HG03159 (cell line): ENCODE measurements around the gene ADK.
"Not testable (repeated sequence)": the region's sequence is repeated elsewhere in the genome, so short reads cannot be mapped to it uniquely, and the experiment has no call there.

ENCODE experiments used
- ATAC-seq: cut with Tn5 transposase; IDR thresholded peaks from one replicate; pipeline ENCODE4 v1.9.1; 2021; ENCODE audit warnings: mild to moderate bottlenecking, moderate library complexity; ENCODE audit not compliant: unreplicated experiment

ADK gene

DNA sequence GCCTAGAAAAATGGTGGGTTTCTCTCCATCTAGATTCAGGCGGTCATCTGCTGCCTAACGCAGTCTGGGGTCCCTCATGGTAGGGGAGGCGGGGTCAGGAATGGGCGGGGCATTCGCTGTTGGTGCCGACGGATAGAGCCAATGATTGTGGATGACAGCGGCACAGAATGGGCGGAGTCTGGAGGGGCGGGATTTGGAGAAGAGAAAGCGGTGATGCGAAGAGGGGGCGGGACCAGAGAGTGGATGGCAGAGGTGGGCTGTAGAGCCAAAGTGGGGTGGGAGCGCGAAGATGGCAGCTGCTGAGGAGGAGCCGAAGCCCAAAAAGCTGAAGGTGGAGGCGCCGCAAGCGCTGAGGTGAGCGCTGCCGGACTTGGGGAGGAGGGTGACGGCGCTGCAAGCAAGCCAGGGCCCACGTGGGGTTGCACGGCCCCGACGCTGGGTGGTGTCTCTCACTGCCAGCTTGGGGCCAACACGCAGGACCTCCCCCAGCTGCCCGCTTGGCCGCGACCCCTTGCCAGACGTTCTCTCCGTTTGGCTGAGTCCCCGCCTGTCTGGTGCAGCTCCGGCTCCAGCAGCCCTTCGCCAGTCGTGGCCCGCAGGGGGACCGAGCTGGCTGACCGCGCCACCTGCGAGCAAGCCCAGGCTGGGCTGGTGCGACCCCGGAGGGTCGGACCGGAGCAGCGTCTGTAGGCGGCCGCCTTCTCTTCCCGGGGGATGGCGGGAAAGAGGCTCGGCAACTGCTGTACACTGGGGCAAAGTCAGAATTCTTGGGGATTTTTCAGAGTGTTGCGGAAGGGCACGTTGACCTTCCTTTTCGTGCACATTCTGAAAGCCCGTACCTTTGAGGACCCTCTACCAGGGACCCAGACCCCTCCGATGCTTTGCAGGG lies at the start of gene ADK:
Gene ADK, plus strand, starts transcription at position 232 of the 889 bp plus-strand sequence. Its CDS starts 58 bp downstream, at position 290.
- peak; percentile 77 for ATAC-seq

DNA sequence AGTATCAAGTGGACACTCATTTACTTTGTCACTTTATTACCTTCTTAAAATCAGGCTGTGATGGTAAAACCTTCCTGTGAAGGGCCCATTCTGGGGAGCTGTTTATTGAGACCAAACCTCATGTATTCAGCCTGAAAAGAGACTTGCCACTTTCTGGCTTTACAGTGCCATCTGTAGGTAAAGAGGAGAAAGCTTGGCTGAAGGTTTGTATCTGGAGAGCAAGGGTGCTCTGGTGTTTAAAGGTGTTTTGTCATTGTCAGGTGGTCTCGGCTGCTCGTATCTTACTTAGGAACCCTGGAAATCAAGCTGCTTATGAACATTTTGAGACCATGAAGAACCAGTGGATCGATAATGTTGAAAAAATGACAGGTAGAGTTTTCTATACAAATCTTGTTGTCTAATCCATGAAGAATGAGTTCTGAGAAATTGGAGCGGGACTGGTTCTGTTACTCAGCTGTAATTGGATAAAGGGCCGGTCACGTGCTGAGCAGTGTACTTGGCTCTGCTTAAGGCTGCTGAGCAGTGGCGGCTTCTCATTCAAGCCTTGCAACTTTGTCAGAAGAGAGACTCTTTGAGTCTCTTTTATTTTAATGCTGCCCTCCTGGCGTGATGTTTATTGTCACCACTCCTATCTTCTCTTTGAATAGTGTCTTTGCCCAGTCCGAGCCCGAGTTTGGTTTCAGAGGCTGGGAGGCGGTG lies 47.3 kb upstream of the ADK start:
- no peak for ATAC-seq

DNA sequence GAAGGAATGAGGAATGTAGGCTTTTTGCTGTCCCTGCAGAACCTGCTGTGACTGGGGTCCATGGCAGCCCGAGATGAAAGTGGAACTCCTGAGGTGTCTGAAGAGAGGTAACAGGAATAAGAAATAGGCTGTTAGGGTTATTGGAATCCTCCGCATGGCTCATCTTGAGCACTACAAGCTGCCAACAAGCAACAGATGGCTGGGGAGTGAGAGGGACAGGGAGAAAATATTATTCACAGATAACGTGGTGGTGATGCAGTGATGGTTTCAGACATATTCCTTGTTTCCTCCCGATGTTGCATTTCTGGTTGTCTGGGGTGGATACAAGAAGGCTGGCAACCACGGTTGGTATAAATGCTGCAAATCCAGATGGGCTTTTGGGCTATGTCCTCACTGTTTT lies 46.5 kb upstream of the ADK start:
- ATAC-seq: no peak

DNA sequence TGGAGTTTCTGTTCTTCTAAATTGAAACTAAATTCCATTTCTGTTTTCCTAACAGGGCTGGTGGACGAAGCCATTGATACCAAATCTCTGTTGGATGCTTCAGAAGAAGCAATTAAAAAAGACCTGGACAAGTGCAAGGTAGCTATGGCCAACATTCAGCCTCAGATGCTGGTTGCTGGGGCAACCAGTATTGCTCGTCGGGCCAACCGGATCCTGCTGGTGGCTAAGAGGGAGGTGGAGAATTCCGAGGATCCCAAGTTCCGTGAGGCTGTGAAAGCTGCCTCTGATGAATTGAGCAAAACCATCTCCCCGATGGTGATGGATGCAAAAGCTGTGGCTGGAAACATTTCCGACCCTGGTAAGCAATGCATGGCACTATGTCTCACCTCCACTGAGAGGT lies 46.0 kb upstream of the ADK start:
- ATAC-seq: no peak

DNA sequence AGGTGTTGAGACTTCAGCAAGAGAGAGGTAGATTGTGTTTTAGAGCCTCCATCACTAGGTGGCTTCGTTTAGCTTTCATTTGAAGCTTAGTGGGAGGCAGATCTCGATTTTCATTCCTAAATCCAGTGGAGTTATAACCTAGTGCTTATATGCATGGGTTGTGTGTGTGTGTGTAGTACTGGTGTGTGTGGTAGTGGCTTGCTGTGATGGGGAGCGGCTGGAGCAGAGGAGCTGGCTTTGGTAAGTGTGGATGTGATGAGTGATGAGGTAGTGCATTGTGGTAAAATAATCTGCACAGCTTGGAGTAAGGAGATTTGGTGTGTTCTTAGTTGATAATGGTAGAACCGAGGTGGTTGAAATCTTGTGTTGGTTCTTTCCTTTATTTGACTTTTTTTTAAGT lies 43.6 kb upstream of the ADK start:
- ATAC-seq: no peak

DNA sequence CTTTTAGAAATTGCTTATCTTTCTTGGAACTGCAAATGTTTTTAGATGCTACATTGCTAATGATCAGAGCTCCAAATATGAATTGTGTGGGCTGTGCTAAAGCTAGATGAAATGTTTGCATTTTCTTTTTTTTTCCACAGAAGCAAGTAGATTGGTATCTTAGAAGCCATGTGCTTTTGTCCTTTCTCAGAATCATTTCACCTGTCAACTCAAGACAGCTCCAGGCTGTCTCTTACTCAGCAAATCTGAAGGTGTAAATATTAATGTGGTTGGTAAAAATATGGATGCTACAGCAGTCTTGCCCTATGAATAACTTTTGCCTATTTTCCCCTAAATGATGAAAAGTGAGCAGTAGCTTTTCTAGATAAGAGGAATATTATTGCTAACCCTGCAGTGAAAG lies 41.6 kb upstream of the ADK start:
- no peak for ATAC-seq

DNA sequence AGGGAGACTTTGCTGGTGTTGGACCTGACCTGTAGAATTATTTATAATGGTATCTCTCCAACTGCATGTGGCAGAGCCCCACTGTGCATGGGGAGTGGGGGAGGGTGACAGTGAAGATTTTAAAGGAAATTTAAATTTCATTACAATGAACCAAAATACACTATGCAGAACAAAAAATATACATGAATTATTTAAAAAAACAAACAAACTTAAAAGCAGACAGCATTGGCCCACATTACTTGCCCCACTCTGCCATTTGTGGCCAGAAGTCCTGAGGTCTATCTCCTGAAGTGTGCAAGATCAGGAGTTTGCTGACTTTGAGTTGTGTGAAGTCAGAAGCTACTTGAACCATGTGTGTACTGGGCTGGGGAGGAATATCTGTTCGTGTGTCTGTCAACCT lies 40.9 kb upstream of the ADK start:
- no peak for ATAC-seq

DNA sequence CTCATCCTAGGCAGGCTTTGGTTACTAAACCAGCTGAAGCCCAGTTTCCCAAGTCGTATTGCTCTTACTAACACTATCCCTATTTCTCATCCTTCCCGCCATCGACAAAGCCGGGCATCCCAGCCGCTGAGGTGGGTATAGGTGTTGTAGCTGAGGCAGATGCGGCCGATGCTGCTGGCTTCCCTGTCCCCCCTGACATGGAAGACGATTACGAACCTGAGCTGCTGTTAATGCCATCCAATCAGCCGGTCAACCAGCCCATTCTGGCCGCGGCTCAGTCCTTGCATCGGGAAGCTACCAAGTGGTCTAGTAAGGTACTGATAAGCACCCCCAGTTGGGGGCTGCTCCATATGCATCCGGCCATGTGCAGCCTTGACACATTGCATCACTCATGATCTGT lies 39.2 kb upstream of the ADK start:
- no peak for ATAC-seq

DNA sequence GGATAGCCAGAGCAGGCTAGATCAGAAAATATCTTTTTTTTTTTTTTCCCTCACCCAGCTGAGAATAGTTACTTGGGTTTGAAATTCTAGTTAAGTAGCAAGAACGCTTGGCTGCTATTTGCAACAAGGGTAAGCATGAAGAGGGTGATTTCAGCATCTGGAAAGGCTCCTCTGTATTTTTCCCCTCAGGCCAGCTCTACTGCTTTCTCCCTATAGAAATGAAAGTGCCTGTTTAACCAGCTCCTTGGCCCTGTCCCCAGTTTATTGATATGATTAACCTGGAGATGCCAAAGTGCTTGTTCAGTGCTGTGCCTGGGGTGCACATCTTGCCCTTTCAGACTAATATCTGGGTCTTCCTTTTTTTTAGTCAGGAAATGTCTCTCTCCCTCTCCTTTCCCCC lies 37.5 kb upstream of the ADK start:
- ATAC-seq: no peak

DNA sequence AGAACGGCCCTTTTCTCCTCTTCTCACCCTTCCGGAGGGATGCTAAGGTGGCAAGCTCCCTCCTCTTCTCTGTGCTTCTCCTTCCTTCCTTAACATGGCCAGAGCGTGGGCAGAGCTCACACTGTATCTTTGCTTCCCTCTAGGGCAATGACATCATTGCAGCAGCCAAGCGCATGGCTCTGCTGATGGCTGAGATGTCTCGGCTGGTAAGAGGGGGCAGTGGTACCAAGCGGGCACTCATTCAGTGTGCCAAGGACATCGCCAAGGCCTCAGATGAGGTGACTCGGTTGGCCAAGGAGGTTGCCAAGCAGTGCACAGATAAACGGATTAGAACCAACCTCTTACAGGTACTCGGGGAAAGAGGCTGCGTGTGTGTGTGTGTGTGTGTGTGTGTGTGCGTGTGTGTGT lies 37.0 kb upstream of the ADK start:
- no peak for ATAC-seq

DNA sequence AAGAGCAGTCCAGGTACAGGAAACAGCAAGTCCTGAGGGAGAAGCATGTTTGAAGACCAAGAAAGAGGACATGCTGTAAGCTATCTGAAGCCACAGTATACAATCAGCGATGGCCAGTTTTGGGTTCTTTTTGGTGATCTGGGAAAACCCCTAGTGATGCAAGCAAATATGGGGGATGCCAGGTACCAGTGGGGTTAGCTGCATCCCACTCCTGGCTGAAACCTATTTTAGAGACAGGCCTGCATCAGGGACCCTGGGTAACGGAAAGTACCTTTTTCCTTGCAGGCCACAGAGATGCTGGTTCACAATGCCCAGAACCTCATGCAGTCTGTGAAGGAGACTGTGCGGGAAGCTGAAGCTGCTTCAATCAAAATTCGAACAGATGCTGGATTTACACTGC lies 33.3 kb upstream of the ADK start:
- ATAC-seq: no peak

DNA sequence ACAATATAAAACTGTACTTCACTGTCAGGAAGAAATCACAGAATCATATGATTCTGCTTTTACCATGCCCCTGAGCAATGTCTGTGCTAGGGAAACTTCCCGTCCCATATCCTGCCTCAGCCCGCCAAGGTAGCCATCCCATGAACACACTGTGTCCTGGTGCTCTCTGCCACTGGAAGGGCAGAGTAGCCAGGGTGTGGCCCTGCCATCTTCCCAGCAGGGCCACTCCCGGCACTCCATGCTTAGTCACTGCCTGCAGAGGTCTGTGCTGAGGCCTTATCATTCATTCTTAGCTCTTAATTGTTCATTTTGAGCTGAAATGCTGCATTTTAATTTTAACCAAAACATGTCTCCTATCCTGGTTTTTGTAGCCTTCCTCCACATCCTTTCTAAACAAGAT lies 32.2 kb upstream of the ADK start:
- ATAC-seq: no peak

DNA sequence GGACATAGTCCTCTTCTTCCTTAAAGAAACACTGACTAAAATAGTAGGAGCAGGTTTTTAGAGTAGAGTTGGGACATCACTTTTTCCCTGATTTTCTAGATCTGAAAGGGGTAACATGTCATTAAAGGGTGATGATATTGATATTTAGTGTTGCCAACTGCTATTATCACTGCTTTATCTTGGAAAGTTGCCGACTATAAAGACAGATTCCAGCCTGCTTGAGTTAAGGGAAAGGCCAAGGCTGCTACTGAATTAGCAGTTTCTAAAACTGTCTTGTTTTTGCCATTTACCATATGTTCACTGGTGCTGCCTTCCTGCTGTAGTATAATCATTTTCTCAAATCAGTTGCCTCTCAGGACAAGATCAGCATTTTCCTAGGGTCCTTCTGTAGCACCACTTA lies 30.1 kb upstream of the ADK start:
- no peak for ATAC-seq

DNA sequence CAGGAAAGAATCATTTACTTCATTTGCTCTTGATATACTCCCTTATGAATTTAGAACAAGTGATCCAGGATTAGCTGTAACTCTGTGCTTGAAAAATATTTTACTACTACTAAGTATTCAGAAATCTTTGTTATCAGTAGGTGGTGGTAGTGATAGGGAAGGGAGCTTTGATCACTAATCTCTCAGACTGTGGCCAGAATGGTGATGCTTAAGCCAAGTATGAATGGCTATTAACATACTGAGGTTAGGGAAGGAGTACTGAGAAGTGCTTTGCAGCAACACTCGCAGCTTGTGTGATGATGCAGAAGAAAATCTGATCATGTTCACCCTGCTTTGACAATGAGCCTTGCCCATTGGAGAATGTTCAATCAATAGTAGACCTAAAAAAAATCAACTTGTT lies 29.7 kb upstream of the ADK start:
- ATAC-seq: no peak

DNA sequence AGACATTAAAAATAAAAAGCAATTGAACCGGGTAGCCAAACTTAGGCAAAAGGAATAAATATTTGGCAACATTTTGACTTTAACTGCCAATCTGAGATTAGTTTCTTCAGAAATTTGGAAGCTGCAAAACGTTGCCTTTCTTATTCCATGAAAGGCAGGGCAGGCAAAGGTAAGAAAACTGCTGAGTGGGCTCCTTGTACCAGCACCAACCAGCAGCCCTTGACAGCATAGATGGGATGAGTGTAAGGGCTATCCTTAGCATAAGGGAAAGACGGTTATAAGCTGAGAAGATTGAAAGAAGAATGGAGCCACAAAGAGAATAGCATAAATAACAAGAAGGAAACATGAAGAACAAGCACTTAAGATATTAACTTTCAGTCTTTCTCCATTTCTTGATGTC lies 29.0 kb upstream of the ADK start:
- ATAC-seq: no peak

DNA sequence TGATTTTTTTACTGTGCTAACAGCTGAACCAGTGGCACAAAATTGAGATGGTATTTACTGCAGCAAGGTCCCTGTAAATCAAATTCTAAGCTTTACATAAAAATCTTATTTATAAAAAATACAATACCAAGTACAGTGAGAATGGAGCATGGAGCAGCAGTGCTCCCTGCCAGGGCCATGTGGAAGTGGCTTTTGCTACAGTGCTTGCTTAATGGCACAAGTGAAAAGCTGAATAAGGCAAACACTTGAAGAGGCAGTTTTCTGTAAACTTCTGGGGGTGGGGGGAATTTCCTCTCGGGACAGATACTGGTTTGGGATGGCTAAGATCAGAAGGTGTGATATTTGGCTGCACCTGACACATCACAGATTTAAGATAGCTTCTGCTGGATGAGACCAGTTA lies 27.9 kb upstream of the ADK start:
- no peak for ATAC-seq

DNA sequence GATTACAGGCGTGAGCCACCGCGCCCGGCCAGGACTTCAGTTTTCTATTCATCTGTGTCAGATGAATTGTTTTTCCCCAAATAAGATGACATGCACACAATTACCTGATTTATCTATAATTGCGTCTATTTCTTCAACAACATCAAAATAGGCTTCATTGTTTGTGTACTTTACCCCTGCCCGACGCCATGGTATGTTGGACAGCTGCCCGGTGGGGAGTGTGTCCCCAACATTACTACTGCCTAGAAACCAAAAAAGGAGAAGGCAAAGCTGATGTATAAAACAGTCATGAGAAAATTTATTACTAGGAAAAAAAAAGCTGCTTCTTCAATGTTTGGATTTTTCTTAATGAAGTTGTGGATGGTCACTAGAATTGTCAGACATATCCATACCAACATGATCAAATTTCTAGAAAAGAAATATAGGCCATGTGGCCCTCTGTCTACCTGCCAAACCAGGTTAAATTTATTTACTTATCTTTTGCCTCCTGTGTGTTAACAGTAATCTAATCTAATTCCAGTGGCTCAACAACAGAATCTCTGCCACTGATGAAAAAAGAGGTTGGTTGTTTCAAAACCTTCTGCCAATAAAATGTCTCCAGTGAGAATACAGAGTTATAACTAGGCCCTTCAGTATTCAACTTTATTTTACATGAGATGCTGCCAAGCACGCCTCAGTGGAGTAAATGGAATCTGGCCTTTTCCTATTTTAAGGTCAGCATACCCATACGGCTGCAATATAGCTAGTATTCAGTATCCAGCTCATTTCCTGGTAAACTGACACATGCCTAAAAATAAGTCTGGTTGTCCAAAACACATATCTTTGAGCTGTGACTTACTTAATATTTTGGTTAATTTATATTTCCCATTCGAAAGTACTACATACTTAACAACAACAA lies 16.8 kb upstream of the ADK start:
- no peak for ATAC-seq

DNA sequence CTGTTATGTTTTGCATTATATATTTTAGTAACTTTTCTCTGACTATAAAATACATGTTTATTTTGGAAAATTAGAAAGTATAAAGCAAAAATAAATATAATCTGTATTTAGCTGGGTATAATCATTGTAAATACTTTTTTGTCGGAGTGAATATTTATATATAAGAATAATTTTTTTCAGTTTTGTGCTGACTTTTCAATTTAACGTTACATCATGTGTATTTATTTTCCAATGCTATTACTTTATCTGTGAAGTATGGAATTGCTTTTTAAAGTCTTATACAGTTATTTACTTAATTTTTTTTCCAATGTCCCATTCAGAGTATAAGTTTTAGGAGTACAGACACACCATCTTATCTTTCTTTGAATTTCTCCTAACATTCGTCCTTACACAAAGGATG lies 15.6 kb upstream of the ADK start:
- no peak for ATAC-seq

DNA sequence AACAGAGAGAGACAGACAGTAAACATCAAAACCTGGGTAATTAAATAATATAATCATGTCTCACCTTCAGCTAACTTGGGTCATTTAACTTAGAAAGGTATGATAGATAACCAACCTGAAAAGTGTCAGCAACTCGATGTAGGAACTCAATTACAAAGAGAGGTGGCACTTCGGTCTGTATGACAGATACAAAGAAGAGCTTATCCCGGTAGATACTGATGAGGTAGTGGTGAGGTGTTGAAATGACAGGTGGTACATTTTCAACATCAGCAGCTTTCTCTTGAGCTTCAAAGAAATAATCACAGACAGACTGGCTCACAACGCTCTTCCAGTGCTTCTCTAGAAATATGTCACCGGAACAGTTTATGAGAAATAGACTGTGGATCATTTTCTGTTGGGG lies 13.0 kb upstream of the ADK start:
- no peak for ATAC-seq

DNA sequence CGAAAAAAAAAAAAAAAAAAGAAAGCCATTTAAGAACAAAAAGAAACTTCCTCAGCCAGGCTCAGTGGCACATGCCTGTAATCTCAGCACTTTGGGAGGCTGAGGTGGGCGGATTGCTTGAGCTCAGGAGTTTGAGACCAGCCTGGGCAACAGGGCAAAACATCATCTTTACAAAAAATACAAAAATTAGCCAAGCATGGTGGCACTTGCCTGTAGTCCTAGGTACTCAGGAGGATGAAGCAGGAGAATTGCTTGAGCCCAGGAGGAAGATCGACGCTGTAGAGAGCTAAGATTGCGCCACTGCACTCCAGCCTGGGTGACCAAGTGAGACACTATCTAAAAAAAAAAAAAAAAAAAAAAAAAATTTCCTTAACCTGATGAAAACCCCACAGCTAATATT lies 12.4 kb upstream of the ADK start:
- ATAC-seq: not testable (repeated sequence)

DNA sequence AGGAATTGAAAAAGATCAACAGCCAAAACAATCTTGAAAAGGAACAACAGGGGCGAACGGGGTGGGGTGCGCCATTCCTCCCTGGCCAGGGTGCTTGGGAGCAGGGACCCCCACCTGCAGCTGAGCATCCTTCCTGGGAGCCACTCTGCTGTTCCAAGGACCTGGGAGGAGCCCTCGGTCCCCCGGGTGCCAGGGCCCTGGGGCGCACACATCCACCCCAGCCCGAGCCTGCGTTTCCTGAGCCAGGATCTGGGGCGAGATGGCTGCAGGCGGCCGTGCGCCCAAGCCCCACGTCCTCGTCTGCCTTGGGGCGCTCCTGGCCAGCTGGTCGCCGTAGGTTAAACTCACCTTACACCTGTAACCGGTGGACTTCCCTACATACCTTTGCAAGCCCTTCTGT lies 11.0 kb upstream of the ADK start:
- no peak for ATAC-seq
